Stimulated activated CD8-positive, alpha-beta memory T cell treated with anti-CD3 and anti-CD28 coated beads, Interleukin-15, amount 100 ng/mL, for 4 hours (primary cell): ENCODE results near the gene MRPL21.
"Not testable (repeated sequence)": the region's sequence is repeated elsewhere in the genome, so short reads cannot be mapped to it uniquely, and the experiment has no call there.

ENCODE experiments used
- DNase-seq, 2 donors: peaks; one replicate each; pipeline ENCODE4 v3.0.0-alpha.2; 2020; ENCODE audit warnings: low read depth in 2 of 2

The MRPL21 gene

GRCh38 chr11:68868221-68868835 lies 35.3 kb downstream of the MRPL21 start:
- no peak for DNase-seq

- DNase-seq: no peak
Observed at GRCh38 chr11:68867066-68867465, 36.6 kb downstream of the MRPL21 start.

- no peak for DNase-seq
Observed at GRCh38 chr11:68865241-68865640, 38.4 kb downstream of the MRPL21 start.

GRCh38 chr11:68863553-68864265 lies 39.9 kb downstream of the MRPL21 start:
- no peak for DNase-seq

GRCh38 chr11:68862421-68862820 lies 41.2 kb downstream of the MRPL21 start:
- no peak for DNase-seq

GRCh38 chr11:68859123-68859522 lies 44.5 kb downstream of the MRPL21 start:
- DNase-seq: no peak

GRCh38 chr11:68857037-68857586 lies 46.5 kb downstream of the MRPL21 start:
- no peak for DNase-seq

GRCh38 chr11:68856425-68857030 lies 47.1 kb downstream of the MRPL21 start:
- not testable (repeated sequence) for DNase-seq

- DNase-seq: no peak
Observed at GRCh38 chr11:68855205-68855981, 48.2 kb downstream of the MRPL21 start.

- DNase-seq: no peak
Observed at GRCh38 chr11:68854273-68854958, 49.2 kb downstream of the MRPL21 start.

GRCh38 chr11:68852628-68853027 lies 51.0 kb downstream of the MRPL21 start:
- DNase-seq: no peak

GRCh38 chr11:68848429-68848828 lies 55.2 kb downstream of the MRPL21 start:
- no peak for DNase-seq

GRCh38 chr11:68847395-68847794 lies 56.2 kb downstream of the MRPL21 start:
- no peak for DNase-seq

- no peak for DNase-seq
Observed at GRCh38 chr11:68845351-68846002, 58.2 kb downstream of the MRPL21 start.

- no peak for DNase-seq
Observed at GRCh38 chr11:68844801-68845200, 58.8 kb downstream of the MRPL21 start.

- no peak for DNase-seq
Observed at GRCh38 chr11:68844376-68844775, 59.3 kb downstream of the MRPL21 start.

- peak; percentile 36 to 55 for DNase-seq
Observed at GRCh38 chr11:68843703-68844312, 59.8 kb downstream of the MRPL21 start.

GRCh38 chr11:68843052-68843561 lies 60.5 kb downstream of the MRPL21 start:
- DNase-seq: no peak

GRCh38 chr11:68842427-68843051 lies 61.1 kb downstream of the MRPL21 start:
- no peak for DNase-seq
